NCI-H774 (cell line): ENCODE data around the gene CPT1B.
A peak's percentile ranks its signal among the peaks of the same experiment; 100 is the strongest.

Experiments used
- DNase-seq: peaks from one replicate; lab custom pipeline; 2025; lab: John Stamatoyannopoulos, UW

Gene CPT1B

DNA sequence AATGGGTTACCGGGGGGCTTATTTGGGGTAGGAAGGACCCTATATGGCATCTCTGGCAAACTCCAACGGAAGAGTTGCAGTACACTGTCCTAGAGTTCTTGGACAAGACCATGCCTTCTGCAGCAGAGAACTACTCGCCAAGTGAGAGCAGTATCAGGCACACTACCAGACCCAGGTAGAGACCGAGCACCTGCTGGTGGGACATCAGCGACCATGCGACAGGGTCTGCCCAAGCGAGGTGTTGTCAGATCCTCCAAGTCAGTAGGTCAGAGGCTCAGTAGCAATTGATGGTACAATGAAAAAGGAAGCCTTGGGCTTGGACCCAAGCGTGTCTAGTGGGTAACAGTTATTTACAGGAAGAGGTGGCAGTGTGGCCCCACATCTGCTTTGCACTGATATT is 7.6 kb upstream of the CPT1B start:
- no peak for DNase-seq

DNA sequence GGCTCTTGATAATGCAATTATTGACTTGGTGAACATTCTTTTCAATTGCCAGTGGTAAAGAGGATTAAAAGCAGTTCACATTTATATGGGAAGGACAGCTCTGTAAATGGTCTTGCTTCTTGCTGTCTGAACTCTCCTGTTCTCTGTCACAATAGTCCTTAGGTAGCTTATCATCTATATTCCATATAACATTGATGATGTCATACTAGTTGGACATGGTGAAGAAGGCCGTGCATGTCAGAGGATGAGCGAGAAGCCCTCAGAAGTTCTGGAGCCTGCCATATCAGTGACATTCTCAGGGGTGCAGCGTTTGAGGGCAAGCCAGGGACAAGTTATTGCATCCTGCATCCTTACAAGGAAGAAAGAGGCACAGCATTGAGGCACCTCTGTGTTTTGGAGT is 7.0 kb upstream of the CPT1B start:
- DNase-seq = no peak

DNA sequence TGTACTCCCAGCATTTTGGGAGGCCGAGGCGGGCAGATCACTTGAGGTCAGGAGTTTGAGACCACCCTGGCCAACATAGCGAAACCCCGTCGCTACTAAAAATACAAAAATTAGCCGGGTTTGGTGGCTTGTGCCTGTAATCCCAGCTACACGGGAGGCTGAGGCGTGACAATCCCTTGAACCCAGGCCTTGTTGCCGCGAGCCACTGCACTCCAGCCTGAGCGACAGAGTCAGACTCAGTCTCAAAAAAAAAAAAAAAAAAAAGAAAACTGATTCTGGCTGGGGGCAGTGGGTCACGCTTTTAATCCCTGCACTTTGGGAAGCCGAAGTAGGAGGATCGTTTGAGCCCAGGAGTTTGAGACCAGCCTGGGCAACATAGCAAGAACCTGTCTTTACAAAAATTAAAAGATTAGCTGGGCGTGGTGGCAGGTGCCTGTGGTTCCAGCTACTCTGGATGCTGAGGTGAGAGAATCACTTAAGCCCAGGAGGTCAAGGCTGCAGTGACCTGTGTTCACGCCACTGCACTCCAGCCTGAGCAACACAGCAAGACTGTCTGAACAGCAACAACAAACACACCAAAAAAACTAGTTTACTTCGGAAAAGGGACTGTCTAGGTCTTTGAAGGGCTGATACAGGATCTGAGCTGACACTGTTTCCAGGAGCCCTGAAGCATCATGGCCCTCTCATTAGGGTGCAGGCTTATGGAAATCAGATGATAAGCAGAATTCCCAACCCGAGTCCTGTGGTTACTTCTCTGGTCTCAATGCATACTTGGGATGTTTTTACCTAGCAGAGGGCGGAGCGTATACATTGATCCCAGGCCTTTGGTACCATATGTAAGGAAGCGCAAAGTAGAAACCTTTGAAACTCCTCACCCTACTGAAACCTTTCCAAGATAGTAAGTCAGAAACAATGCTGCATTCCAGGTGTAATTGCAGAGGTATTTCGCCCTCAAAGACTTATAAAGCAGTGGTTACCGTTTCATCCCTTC is 6.2 kb upstream of the CPT1B start:
- DNase-seq = no peak

DNA sequence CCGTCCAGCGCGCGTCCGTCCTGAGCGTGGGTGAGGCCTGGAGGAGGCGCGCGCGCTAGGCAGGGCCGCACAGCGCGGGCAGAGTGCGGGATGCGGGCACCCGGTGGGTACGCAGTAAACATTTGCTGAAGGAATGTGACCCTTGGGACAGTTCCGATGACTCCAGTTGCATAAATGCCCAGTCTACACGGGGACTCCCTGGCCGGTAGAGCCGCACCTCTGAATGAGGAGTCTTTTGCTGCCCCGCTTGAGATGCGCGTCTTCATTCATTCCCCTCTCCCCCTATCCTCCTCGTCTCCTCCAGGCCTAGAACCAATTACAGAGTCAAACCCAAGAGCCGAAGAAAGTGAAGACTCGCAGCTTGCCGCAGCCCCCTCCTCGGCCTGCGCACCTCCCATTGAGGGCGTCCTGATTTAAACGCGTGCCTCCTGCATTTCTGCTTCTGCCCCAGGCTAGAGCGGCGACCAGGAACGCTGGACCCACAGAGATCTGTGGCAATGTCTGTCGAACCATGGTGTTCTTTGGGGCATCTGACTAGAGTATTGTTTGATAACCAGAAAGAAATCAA is 5.2 kb upstream of the CPT1B start:
- DNase-seq = no peak

GRCh38 chr22:50582493-50583293 is 4.5 kb upstream of the CPT1B start, which contains the start of gene CHKB:
TSS of gene CHKB (minus strand) at chr22:50582849. CDS start at chr22:50582781, 68 bp downstream.
- peak; percentile 89 for DNase-seq

DNA sequence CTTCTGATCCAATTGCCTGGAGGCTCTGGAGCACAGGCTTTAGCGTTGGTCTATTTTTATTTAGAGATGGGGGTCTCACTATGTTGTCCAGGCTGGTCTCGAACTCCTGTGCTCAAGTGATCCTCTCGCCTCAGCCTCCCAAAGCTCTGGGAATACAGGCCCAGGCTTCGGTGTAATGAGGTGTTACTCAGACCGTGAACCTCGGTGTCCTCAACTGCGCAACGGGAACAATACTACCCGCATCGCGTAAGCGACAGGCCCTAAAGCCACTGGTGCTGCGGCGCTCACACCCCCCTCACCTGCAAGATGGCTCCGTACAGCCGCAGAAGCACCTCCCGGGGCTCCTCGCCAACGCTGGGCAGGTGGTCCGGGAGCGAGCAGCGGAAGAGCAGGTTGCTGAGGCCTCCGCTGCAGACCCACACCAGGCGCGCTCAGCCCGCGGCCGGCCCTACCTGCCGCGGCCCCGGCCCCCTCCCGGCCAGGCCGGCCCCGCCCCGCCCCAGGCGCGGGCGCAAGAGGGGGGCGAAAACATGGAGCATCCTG is 3.8 kb upstream of the CPT1B start:
- no peak for DNase-seq

DNA sequence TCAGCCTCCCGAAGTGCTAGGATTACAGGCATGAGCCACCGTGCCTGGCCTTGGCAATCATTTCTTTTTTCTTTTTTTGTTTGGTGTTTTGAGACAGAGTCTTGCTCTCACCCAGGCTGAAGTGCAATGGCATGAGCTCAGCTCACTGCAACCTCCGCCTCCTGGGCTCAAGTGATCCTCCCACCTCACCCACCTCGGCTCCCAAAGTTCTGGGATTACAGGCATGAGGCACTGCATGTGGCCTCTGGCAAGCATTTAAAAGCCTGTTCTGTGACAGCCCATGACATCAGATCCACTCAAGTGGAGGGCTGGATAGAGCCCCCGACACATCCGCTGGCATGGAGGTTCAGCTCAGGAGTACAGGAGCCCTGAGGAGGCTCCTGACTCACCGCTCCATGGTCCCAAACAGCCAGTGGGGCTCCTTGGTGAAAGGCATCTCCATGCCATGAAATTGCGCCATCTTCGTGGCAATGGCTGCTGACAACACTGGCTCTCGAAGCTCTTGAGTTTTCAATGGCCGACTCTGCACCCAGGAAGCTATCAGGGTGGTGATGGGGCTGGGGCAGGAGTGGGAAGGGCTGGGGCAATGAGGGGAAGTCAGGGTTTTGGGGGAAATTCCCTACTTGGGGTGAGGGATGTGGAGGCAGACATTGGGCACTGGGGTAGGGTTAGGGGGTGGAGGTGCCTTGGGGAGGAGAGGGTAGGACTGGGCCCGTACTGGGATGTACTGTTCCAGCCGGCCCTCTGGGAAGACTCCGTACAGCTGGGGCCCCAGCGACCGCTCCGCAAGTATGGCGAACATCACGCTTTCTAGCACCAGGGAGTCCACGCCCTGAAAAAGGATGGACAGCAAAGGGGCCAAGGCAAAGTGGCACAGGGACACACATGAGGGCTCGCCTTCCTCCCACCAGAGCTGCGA is 3.1 kb upstream of the CPT1B start:
- DNase-seq = no peak

DNA sequence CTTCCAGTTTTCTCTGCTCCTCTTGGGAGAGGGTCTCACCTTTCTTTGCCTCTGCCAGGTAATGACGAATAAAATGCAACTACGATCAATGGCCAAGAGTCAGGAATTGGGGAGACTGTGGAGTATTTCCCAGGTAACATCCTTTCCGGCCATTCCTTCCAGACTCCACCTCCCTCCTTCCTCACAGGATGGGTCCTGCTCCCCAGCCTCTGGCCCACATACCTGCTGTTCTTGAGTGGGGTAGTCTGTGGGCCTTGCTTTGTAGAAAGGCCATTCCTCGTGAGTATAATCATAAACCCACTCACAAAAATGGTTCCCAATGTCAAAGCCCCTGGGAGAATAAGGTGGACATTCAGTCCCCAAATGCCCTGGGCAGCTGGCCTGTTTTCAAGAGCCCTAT is 1.5 kb upstream of the CPT1B start:
- DNase-seq = no peak

DNA sequence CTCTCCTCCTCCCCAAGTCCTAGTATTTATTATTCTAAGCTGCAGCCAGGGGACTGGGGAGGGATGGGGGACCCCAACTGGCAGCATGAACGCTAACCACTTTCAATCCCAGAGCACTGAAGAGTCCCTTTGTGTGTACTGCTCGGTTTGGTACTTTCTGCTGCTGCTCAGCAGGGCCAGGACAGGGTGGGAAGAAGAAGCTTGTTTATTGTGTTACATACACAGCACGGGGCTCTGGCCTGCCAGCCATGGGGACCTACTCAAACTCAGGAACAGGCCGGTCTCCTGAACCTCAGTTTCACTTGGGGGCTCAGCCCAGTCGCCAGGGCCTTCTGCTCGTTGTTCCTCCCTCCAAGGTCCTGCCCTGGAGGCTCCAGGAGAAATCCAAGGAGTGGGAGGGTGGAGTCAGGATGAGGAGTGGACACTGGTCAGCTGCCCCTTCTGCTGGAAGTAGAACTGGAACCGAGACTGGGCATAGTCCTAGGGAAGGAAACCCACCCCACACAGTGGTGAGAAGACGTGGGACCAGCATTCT is 616 bp upstream of the CPT1B start:
- no peak for DNase-seq

- DNase-seq = no peak
Observed at GRCh38 chr22:50577697-50577986, 585 bp downstream of the CPT1B start.

DNA sequence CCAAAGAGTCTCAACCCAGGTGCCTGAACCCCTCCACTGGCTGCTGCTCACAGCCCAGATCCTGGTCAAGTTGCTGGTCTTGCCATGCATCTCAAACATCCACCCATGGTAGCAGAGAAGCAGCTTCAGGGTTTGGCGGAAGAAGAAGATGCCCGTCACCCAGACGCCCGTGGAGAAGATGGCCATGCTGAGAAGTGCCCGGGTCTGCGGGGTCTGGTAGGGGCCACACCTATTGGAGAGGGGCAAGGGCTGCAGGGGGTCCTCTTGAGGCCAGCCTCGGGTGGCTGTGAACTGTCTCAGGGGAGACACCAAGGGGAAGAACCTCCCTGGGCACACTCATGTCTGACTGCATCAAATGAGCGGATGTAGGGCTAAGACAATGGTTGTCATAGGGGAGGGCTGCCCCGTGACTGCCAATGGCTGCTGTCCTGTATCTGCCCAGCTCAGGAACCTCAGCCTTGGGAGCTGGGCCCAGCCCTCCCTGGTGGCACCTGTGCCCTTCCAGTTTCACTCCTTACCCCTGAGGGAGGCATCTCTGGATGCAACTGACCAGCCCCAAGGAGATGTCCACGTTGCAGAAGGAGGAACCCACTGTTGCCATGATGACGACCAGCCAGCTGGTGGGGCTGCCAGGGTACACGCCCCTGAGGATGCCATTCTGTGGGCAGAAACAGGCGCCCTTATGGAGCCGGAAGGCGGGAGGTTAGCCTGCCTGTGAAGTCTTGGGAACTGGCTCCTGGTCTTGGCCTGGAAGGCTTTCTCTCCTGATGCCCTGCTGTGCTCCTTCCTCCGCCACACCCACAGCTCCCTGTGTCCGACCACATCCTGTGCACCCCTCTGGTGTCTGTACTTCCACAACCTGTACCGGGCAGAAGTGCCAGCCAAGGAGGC is 1.2 kb downstream of the CPT1B start:
- no peak for DNase-seq

DNA sequence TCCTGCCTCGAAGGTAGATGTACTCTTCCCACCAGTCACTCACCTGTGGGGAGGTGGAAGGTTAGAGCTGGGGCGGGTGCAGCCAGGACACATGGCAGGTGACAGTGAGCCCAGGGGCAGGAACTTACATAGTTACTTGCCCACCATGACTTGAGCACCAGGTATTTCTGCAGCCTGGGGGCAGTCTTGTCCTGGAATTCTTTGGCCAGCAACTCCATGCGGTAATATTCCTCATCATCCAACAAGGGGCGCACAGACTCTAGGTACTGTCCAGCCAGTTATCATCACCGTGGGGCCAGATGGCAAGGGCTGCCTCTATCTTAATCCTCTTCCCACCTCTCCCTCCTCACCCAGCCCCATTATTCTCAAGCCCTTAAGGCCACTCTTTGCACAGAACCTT is 2.2 kb downstream of the CPT1B start:
- DNase-seq = no peak

DNA sequence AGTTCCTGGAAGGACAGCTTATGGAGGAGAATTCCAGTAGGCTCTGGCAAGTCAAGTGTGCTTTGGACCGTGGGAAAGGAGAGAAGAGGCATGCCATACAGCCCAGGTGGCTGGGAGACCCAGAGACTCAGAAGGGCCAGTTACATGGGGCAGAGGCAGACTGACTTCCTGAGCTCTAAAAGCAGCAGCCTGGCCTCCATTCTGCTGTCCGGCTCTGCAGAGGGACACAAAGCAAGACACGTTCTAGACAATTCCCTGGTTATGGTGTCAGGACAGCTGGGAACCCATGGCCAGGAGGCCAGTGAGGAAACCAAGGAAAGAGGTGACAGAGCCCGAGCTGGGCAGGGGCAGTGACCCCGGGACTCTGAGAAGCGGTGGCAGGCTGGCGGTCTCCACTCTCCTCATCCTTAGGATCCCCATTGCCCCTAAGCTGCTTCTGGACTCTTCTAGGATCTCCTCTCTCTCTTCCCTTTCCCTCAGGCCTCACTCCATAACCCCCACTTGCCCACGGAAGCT is 2.7 kb downstream of the CPT1B start:
- no peak for DNase-seq

DNA sequence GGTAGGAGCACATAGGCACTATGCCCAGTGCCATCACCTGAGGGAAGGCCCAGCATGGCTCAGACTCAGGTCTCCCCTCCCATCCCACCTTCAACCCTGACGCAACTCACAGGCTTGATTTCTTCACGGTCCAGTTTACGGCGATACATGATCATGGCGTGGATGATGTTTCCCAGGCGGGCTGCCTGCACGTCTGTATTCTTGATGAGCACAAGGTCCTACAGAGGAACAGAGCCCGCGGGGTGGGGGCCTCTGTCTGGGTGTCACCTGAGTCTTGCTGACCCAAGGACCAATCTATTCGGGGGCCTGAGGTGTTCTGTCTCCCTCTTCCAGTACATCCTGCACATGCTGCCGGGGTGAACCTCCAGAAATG is 3.9 kb downstream of the CPT1B start:
- no peak for DNase-seq

- DNase-seq = no peak
Observed at GRCh38 chr22:50573491-50574382, 4.5 kb downstream of the CPT1B start.

DNA sequence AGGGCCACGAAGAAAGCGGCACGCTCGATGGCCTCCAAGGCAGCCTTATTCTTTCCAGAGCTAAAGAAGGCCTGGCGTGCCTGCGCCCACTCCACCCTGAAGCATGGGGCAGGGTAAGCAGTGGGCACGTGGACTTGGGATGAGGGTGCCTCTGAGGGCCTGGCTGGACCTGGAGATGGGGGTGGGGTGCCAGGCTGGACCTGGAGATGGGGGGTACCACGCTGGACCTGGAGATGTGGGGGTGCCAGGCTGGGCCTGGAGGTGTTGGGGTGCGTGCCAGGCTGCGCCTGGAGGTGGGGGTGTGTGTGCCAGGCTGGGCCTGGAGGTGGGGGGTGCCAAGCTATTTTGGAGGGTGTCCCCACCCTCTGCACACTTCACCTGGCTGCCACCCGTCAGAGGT is 5.3 kb downstream of the CPT1B start:
- DNase-seq = no peak

DNA sequence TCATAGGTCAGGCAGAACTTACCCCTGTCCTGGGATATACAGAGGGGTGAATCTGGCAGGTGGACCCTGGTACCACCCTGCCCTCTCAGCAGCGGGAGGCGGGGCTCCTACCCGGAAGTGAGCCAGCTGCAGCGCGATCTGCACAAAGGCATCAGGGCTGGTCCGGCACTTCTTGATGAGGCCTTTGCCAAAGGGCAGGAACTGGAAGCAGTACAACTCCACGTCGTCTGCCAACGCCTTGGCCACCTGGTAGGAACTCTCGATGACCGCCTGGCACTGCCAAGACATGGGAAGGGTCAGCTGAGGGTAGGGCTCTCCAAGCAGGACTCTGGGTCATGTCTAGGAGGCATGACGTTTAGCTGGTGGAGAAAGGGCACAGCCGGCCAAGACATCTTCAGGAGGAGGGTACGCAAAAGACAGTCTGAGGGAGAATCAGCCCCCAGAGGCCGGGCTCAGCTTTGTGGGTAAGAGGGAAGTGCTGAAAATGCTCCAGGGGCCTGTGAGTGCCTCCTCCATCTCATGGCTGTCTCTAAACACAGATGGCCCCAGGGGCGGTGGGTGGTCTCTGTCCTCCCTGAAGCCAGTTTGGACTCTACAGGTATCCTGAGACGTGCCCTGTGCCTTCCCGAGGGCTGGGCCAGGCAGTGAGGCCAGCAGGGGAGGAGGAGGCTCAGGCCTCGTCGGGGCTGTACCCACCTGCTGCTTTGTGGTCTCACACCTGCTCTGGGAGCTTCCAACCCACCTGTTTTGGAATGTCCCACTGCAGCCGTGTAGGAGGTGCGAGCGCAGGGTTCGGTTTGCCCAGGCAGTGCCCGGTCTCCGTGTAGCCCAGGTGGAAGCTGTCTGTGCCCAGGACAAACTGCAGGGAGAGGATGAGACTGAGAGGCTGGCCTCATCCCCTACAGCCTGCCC is 6.7 kb downstream of the CPT1B start:
- no peak for DNase-seq

DNA sequence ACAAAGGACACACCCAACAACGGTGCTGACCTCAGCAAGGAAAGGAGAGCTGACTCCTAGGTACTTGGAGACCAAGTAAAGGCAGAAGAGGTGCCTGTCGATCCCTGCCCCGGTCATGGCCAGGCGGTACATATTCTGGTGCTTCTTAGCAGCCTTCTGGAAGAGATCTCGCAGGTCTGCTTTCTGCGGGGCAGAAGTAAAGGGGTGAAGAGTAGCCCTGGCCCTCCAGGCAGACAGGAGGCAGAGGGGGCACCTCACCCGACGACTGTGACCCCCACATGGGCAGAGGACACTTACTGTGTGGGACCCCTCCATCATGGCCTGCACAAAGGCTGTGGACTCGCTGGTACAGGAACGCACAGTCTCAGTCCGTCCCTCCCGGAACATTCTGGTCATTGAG is 7.4 kb downstream of the CPT1B start:
- DNase-seq = no peak
